ENCODE measurements around the gene GRM2. TPM values are rescaled to one million over a fixed set of nuclear protein-coding genes. Genes with fewer than 3 reads are reported as not detected.
"Not testable (repeated sequence)": the region's sequence is repeated elsewhere in the genome, so short reads cannot be mapped to it uniquely, and the experiment has no call there.

Gene GRM2
- total RNA-seq, 2 donors from 2014 or later = 0.15 to 0.50 TPM

GRCh38 chr3:51750878-51751277 lies 44.0 kb downstream of the GRM2 start:
- no peak for ATAC-seq
- intact Hi-C loops (cut with DNase I) = no loop called here
- no peak for DNase-seq

DNA sequence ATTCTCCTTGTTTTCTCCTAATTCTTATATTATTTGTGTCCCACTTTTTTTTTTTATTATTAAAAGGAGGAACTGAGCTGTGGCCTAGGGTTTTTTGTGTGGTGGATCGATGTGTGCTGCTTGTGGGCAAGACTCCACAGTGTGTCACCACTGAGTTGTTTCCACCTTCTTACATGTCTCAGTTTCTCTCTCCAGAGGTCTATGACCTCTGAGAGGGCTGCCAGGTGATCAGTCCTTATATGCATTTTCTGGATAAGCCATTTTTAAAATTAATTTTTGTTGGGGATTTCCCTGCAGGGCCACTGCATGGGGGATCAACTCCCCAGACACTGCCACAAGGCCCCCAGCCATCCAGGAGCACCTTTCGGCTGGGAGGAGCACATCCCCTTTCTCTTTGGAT lies 44.4 kb downstream of the GRM2 start:
- DNase-seq (no peak), ATAC-seq (no peak)
- intact Hi-C loops (cut with DNase I) = no loop called here

DNA sequence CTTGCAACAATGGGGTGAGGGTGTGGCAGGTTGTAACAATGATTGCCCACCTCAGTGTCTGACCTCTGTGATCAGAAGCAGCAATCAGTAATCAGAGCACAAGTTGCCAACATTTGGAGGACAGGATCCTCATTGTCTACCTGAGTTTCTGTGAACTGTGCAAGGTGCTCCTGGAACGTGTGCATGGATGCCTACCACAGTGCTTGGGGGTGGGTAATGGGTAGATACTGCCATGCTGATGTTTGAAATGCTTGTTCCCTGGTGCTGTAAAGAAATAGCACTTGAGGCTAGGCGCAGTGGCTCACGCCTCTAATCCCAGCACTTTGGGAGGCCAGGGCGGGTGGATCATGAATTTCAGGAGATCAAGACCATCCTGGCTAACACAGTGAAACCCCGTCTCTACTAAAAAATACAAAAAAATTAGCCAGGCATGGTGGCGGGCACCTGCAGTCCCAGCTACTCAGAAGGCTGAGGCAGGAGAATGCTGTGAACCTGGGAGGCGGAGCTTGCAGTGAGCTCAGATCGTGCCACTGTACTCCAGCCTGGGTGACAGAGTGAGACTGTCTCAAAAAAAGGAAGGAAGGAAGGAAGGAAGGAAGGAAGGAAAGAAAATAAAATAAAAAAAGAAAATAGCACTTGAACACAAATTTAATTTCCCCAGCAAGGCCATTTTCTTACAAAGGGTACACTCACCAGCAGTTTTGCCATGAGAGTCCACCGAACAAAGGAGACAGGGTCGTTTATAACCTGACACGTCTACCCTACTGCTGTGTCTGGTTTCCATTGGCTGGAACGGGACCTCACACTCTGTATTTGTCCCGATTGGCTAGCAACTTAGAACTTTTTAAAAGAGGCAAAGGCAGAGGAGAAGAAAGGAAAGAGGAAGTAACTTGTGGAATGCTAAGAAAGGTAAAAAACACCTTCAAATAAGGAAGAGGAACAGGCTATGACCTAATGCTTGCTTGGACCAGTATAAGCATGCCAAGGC lies 47.2 kb downstream of the GRM2 start:
- intact Hi-C loops (cut with DNase I); ATAC-seq; DNase-seq: not testable (repeated sequence)

DNA sequence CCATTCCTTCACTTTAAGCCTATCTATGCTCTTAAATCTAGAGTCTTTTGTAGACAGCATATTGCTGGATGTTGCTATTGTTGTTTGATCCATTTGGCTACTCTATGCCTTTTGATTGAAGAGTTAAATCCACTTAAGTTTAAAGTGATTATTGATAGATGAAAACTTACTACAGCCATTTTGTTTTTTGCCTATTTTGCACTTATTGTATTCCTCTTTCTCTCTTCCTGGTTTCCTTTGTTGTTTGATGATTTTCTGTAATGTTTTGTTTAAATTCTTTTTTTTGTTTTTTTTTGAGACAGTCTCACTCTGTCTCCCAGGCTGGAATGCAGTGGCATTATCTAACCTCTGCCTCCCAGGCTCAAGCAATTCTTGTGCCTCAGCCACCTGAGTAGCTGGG lies 52.3 kb downstream of the GRM2 start:
- no peak for DNase-seq
- intact Hi-C loops (cut with DNase I) = no loop called here
- ATAC-seq = no peak

Other genes starting within 250 kb of the GRM2 start
- gene DCAF1, start 207.1 kb upstream of the GRM2 start, total RNA-seq = 10 to 100 TPM; 14.3 to 16.4 TPM
- gene RAD54L2, start 168.3 kb upstream of the GRM2 start, total RNA-seq = 10 to 100 TPM in 1 of 2 donors, 1 to 10 TPM in 1; 9.1 to 15.0 TPM
- gene TEX264, start 35.8 kb upstream of the GRM2 start, total RNA-seq = 10 to 100 TPM; 44.1 TPM
- gene IQCF6, start 72.2 kb downstream of the GRM2 start, total RNA-seq = not detected
- not detected for gene IQCF2, start 154.5 kb downstream of the GRM2 start, total RNA-seq
- gene IQCF5, start 168.5 kb downstream of the GRM2 start, total RNA-seq = not detected
- gene IQCF1, start 196.3 kb downstream of the GRM2 start, total RNA-seq = not detected
- 10 to 100 TPM in 1 of 2 donors, 1 to 10 TPM in 1; 8.9 to 17.2 TPM for gene RRP9, start 234.8 kb downstream of the GRM2 start, total RNA-seq
- gene PARP3, start 235.3 kb downstream of the GRM2 start, total RNA-seq = 10 to 100 TPM; 13.2 to 13.4 TPM
- under 1 TPM in 1 of 2 donors, not detected in 1; 0.53 TPM for gene GPR62, start 248.3 kb downstream of the GRM2 start, total RNA-seq